HG02798 (cell line): Measurements from ENCODE around the gene TRIP10.
A peak's percentile ranks its signal among the peaks of the same experiment; 100 is the strongest.
"Not testable (repeated sequence)": the region's sequence is repeated elsewhere in the genome, so short reads cannot be mapped to it uniquely, and the experiment has no call there.

ENCODE experiments used
- ATAC-seq: cut with Tn5 transposase; IDR thresholded peaks from one replicate; pipeline ENCODE4 v1.9.1; 2021; ENCODE audit warnings: mild to moderate bottlenecking; ENCODE audit not compliant: unreplicated experiment, poor library complexity

Gene TRIP10

GRCh38 chr19:6738787-6739389 is 592 bp upstream of the TRIP10 start:
- ATAC-seq = no peak

DNA sequence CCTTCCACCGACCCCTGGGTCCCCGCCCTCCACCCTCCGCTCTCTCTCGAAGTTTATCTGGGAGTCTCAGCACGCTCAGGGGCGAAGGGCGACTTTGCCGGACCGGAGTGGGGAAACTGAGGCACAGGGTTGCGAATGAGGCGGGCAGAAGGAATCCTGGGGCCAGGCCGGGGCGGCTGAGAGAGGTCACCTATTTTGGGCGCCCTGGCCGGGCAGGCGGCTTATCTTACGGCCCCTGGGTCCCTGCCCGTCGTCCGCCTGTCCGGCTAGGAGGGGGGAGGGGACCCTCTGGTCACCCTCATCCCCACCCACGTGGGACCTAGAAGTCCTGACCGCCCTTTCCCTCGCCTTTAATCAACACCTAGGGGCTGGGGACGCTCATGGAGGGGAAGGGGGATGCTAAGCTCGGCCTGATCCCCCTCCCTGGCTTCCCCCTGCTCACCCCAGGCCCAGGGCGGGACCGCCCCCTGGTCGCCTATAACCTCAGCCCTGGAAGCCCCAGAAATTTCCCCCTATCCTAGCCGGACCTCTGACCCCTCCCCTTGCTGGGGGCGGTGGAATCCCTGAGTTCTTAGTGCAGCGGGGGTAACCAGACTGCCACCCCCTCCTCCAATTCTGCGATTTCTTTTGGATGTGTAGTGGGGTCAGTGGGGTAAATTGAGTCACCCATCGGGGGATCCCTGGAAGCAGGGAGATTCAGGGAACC is 556 bp downstream of the TRIP10 start:
- no peak for ATAC-seq

DNA sequence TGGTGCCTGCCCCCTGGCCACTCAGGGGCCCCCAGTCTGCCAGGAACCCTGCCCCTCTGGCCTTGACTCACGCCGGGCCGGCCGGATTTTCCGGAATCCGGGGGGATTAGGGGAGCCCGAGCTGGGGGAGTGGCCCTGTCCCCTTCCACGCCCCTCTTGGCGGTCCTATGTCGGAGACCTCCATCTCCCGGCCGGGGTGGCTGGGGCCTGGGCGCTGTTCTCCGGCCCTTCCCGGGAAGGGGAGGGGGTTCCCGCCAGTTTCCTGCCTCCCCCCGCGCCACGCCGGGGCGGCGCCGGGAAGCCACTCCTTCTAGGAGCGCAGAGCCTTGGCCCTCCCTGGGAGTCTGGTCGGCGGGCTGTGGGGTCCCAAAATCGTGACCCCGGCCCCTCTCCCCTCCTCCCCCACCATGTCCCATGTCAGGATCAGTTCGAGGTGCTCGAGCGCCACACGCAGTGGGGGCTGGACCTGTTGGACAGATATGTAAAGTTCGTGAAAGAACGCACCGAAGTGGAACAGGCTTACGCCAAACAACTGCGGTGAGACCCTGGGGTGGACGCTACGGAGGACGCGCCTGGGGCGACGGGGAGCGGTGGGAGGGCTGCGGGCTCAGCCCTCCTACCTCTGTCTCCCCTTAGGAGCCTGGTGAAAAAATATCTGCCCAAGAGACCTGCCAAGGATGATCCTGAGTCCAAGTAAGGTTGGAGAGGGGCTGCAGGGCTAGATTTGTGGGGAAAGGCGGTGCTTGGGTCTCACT is 1.3 kb downstream of the TRIP10 start:
- no peak for ATAC-seq

- ATAC-seq = no peak
Observed at GRCh38 chr19:6743066-6743465, 3.6 kb downstream of the TRIP10 start.

- no peak for ATAC-seq
Observed at GRCh38 chr19:6743714-6744380, 4.4 kb downstream of the TRIP10 start.

GRCh38 chr19:6744381-6745301 is 5.2 kb downstream of the TRIP10 start:
- no peak for ATAC-seq

- no peak for ATAC-seq
Observed at GRCh38 chr19:6745965-6746364, 6.5 kb downstream of the TRIP10 start.

DNA sequence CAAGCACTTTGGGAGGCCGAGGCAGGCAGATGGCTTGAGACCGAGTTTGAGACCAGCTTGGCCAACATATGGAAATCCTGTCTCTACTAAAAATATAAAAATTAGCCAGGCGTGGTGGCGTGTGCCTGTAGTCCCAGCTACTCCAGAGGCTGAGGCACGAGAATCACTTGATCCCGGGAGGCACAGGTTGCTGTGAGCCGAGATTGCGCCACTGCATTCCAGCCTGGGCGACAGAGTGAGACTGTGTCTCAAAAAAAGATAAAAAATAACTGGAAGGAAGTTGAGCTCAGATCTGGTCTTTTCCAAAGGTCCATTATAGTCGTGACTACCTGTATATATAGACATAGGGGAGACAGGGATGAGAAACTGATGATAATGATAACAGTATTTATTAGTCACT is 9.1 kb downstream of the TRIP10 start:
- ATAC-seq = not testable (repeated sequence)

- no peak for ATAC-seq
Observed at GRCh38 chr19:6750062-6750461, 10.6 kb downstream of the TRIP10 start.

GRCh38 chr19:6751189-6751588 is 11.7 kb downstream of the TRIP10 start:
- ATAC-seq = no peak

GRCh38 chr19:6752256-6753177 is 13.0 kb downstream of the TRIP10 start:
- ATAC-seq = no peak

DNA sequence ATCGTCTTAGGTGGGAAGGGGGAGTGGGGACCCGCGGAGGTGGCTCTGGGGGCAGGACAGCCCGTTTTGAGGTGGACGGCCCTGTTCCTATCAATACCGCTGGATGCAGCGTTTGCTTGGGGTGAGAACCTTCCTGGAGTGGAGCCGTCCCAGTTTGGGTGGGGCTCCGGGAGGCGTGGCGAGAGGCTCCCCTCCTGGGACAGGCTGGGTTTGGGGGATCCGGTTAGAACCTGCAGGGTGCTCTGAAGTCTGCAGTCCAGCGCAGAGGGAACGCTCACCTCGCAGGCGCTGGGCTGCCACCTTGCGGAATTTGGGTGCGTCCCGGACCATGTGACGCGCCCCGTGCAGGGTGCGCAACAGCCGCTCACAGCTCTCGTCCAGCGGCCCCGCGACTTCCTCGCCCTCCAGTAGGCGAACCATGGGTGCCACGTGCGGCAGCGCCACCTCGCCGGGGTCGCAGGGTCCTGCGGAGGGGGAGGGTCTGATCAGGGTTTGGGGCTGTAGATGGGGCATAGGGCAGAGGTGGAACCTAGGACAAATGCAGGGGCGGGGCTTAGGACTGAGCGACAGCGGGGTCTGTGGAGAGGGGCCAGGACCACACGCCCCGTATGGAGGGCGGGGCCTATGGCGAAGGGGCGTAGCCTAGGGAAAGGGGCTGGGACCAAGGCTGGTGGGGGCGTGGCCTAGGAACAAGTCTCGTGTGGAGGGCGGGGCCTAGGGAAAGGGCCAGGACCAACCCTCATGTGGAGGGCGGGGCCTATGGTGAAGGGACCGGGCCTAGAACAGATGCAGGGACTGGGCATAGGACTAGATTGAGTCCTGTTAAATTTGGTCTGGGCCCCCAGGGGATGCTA is 13.9 kb downstream of the TRIP10 start:
- peak; percentile 83 for ATAC-seq

DNA sequence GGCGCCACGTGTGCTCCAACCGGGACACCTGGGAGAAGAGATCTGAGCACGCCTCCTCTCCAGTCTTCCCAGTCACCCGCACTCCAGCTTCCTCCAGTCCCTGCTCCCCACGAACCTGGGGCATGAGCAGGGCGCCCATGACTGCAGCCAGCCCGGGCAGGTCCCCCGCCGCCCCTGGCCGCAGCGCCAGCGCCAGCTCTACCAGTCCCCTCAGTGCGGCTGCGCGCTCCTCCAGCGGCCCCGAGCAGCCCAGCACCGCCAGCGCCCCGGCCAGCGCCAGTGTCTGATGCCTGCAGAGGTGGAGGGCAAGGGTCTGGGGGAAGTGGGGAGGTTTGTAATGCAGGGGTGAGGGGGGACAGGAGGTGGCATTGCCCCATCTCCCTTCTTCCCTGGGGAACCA is 14.7 kb downstream of the TRIP10 start:
- no peak for ATAC-seq

- ATAC-seq = no peak
Observed at GRCh38 chr19:6754653-6755463, 15.4 kb downstream of the TRIP10 start.

DNA sequence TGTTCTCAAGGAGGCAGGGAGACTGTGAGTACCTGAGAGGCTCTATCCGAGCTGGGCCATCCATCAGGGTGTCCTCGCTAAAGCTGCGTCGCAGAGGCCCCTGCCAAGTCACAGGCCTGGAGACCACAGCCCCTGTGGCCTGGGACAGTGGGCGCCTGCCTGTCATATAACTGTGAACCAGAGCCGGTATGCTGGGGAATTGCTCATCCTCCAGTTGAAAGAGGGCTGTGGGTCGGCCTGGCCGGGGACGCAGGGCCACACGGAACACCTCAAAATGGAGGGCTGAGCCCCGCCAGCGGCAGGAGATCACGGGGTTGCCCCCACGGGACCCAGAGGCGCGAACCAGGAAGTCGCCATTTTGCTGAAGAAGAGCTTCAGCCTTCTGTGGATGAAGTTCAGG is 21.1 kb downstream of the TRIP10 start:
- no peak for ATAC-seq

DNA sequence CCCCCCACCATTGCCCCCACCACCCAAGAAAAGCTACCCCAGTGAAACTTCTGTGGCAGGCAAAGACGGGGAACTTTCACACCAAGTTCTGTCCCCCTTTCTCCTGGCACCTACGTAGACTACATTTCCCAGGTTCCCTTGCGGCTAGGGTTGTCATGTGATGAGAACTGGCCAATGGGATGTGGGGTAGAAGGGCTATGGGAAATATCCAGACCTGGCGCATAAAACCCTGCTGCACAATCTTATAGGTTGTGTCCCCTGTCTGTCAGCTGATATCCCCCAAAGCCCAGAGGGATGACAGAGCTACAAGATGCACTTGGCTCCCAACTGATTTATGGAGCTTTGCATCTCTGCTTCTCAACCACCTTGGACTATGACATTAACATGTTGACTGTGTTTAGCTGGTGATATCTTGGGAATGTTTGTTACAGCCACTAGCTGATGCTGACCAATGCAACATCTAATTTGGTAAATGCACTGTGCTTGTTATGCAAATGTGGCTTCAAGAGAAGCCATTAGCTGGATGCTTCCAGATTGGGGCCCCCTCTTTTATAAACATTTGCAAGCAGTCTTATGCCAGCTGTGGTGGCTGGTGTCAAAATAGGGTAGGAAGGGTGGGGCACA is 21.7 kb downstream of the TRIP10 start:
- no peak for ATAC-seq
